Stimulated activated CD8-positive, alpha-beta memory T cell treated with anti-CD3 and anti-CD28 coated beads, Interleukin-7, amount 100 ng/mL, for 48 hours (primary cell): ENCODE data around the gene PSAPL1.
"Not testable (repeated sequence)": the region's sequence is repeated elsewhere in the genome, so short reads cannot be mapped to it uniquely, and the experiment has no call there.

Source experiments
- DNase-seq, 2 donors: peaks; one replicate each; pipeline ENCODE4 v3.0.0-alpha.2; 2020; ENCODE audit warnings: low read depth in 1 of 2; ENCODE audit errors: extremely low read depth in 1 of 2

Gene PSAPL1

DNA sequence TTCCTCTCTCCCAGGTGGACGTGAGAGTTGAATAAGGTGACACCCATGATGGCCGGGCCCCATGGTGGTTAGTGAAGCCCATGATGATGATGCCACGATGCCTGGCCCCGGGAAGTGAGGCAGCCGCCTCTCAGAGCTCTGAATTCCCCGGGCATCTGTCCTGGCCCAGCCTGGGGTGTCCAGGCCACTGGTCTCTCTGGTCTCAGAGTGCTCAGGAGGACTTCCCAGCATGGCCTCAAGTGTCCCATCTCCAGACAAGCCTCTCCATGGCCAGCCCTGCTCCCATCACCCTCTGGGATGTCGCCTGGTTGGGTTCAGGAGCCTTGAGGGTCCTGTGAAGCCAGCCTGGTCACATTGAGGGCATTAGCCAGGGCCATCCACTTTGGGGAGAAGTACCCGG, 24.7 kb upstream of the PSAPL1 start:
- DNase-seq: no peak

- no peak for DNase-seq
These were observed 23.7 kb upstream of the PSAPL1 start for GRCh38 chr4:7458477-7458876.

GRCh38 chr4:7458066-7458425, 23.3 kb upstream of the PSAPL1 start:
- DNase-seq: no peak

GRCh38 chr4:7457201-7458065, 22.7 kb upstream of the PSAPL1 start:
- no peak for DNase-seq

DNA sequence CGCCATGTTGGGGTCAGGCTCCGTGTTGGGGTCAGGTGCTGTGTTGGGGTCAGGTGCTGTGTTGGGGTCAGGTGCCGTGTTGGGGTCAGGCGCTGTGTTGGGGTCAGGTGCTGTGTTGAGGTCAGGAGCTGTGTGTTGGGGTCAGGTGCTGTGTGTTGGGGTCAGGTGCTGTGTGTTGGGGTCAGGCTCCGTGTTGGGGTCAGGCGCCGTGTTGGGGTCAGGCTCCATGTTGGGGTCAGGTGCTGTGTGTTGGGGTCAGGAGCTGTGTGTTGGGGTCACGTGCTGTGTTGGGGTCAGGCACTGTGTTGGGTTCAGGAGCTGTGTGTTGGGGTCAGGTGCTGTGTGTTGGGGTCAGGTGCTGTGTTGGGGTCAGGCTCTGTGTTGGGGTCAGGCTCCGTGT, 18.1 kb upstream of the PSAPL1 start:
- not testable (repeated sequence) for DNase-seq

GRCh38 chr4:7451800-7452199, 17.1 kb upstream of the PSAPL1 start:
- no peak for DNase-seq

DNA sequence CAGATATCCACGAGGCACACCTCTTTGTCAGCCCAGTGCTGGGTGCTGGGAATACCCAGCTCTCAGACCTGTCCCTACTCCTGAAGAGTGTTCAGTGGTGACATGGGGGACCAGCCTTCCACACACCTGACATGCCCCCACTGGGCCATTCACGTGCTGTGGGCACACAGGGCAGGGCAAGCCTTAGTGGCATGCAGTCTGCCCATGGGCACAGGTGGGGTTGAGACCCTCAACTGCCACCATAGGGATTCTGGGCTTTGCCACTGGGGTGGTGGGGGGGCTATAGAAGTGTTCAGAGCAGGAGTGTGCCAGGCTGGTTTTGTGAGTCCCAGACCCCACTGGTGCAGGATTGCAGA, 16.7 kb upstream of the PSAPL1 start:
- DNase-seq: no peak

- no peak for DNase-seq
These were observed 16.2 kb upstream of the PSAPL1 start for GRCh38 chr4:7450775-7451433.

GRCh38 chr4:7448036-7448435, 13.3 kb upstream of the PSAPL1 start:
- DNase-seq: no peak

DNA sequence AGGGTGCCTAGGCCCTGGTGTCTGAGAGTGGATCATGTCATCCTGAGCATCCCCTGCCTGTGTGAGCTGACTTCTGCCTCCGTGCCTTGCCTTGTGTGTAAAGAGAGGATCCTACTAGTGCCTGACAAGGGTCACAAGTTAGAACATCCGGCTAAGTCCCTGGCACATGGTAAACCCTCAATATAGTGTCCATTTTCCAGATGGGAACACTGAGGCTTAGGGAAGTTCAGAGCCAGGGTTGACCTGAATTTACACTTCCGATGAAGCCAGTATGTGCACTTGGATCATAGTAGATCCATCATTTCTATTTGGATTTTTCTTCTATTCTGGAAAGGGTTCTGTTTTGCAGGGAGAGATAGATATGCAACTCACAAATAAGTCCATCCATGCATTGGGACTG, 12.5 kb upstream of the PSAPL1 start:
- DNase-seq: no peak

DNA sequence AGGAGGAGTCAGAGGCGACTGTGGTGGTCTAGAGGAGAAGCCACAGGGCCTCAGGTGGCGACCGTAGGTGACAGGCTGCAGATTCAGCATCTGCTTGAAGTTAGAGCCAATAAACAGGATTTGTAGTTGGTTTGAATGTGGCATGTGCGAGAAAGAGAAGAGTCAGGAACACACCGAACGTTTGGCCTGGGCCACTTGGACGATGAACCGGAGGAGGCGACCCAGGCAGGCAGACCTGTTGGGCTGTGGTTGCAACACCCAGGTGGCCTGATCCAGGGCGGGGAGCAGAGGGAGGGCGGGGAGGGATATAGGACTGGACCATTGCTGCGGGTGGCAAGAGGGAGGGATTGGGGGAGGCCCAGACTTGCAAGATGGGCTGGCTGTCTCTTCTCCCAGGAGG, 10.0 kb upstream of the PSAPL1 start:
- no peak for DNase-seq

DNA sequence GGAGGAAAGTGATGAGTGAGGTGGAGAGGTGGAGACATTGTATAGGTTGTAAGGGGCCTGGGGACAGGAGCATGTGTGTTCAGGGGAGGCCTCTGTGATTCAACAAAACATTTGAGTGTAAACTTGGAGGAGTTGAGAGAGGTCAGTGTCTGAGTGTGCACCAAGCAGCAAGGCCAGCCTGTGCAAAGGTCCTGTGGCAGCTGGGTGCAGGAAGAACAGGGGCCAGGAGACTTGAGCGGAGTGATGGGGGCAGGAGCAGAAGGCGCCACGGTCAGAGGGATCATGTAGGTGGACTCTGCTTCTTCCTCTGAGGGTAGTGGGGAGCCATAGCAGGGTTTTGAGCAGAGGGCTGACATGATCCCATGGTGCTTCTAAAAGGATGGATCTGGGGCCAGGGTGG, 9.6 kb upstream of the PSAPL1 start:
- no peak for DNase-seq

DNA sequence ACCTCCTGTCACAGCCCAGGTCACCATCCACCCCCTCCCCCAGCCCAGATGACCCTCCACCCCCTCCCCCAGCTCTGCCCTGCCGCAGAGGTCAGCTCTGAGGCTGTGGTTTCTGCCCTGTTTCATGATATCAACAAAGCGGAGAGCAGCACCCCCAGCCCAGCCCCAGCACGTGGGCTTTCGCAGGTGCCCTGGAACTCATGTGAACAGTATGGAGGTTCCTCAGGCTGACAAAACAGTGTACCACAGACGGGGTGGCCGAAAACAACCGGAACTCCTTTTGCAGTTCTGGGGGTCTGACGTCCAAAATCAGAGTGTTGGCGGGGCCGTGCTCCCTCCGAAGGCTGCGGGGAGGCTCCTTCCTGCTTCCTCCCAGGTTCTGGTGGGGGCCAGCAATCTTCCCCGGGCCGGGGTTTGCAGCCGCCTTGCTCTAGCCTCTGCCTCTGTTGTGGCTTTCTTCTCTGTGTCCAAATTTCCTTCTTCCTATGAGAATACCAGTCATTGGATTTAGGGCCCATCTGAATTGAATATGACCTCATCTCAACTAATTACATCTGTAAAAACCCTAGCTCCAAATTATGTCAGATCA, 7.9 kb upstream of the PSAPL1 start:
- DNase-seq: no peak

DNA sequence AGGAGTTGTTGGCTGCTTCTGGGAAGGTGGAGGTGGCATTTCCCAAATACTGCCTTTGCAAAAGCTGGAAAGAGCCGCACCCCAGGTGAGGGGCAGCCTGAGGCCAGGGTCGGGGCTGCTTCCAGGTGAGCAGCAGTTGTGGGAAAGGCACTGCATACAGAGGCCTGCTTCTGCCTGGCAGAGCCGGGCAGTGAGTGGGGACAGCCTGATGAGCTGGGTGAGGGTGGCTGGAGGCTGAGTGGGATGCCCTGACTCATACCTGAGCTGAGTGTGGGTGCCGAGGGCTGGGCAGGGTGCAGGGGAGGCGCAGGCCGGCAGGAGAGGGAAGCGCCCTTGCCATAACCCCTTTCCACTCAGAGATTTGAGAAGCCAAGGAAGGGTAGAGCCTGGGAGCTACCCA, 6.5 kb upstream of the PSAPL1 start:
- no peak for DNase-seq

GRCh38 chr4:7439699-7440098, 5.0 kb upstream of the PSAPL1 start:
- DNase-seq: no peak

GRCh38 chr4:7436256-7436655, 1.5 kb upstream of the PSAPL1 start:
- no peak for DNase-seq

DNA sequence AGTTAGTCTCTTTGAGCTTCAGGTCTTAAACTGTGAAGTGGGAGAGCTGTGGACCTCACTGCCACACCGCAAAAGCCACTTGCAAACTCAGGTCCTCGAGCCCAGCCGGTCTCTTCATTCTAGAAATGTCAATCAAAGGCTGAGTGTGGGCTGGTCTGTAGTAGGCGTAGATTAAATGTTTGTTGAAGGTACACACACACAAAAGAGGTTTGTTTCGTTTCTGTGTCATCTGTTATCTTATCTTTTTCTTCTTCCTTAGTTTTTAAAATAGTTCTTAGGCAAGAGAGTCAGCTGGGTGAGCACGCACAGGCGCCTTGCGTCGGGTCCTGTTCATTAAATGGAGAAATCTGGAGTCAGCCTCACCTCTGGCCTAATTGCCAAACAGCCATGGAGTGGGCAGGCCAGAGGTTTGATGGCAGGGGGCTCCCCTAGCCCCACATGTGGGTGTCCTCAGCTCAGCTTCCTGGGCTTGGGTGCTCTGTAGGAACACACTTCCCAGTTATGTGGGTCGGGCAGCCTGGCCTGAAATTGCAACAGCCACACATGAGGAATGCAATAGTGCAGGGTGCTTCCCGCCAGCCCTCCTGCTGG, 836 bp upstream of the PSAPL1 start:
- no peak for DNase-seq

DNA sequence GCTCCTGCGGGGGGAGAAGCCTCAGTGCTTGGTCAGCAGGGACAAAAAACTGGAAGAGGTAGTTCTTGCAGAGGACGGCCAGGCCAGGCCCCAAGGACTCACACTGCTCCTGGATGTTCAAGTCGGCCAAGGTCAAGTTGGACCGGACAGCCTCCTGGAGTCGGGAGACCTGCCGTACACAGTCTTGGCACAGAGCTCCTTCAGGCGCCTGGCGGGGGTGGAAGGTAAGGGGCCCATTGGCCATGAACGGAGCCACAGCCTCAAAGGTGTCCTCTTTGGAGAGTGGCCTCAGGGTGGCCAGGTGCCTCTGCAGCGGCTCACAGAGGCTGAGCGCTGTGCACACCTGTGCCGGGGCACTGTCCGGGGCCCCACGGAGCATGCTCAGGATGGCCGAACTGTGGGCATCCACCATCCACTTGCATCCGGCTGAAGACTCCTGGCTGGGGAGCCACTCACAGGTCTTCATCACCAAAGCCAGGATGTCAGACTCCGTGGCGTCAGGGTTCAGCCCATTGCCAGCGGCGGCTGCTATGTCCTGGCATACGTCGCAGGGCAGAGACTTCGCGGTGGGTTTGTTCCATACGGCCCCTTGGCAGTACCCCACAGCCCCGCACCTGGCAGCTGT, 477 bp downstream of the PSAPL1 start:
- DNase-seq: no peak

DNA sequence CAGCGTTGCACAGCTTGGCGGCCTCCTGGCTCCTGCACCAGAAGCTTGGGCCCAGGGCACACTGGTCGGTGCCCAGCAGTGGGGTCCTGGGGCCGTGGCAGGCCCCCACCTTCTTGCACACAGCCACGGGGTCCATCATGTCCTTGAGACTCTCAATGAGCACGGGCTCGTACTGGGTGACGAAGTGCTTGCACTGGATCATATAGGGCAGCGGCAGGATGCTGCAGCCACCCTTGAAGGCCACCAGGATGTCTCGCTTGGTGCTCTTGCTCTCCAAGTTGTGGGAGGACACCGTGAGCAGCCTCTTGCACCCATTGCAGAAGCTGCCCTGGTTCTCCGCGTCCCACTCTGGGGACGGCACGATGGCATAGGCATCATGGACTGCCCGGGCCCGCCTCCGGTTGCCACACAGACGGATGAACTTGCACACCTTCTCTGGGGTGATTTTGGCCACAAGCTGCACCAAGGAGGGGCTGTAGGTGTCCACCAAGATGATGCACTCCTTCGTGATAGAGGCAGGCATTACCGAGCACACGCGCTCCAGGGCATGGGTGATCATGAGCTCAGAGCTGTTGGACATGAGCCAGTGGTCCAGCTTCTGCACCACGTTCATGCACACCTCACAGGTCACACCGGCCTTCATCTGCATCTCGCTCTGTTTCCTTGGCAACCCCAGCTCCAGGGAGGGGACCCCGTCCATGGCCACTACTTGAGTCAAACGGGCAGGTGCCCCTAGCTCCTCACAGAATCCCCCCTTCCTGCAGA, 1.2 kb downstream of the PSAPL1 start:
- no peak for DNase-seq

DNA sequence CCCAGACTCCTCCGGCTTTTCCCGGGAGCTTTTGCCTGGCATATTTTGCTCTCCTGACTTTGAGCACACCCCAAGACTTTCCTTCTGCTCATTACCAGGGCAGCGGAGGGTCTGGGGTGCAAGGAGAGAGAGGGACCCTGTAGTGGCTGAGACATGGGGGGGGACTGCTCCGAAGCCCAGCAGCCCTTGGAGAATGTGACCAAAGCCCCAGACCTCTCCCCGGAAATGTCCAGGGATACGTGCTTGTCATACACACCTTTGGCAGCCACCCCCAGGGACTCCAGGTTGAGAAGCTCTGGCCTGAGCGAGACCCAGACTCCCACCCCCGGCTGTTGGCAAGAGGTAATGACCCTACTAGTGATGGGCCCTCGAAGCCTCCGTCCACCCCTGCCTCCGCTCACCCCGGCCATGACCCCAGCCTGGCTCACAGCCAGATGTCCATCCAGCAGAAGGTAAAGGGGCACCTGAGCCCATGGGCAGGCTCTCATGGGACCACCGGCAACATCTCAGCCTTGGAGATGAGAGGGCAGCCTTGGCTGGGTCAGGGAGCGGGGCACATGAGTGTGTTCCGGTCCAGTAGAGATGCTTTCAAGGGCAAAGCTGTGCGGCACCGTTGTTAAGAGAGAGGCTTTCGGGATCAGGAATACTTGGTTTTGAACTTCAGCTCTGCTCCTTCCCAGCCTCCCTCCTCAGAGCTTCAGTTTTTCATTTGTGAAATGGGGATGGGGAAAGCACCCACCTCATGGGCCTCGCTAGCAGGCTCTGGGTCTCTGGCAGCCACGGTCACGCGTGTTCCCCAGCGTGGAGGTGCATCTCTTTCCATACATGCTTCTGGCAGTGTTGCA, 2.0 kb downstream of the PSAPL1 start:
- no peak for DNase-seq
